Heart left ventricle (tissue), 13 donors: Measurements from ENCODE around the gene MCM5.

Source experiments
- POLR2A ChIP-seq, 2 donors: fragments of 450-650 bp; IDR thresholded peaks; one replicate each; pipeline ENCODE4 v1.6.1; 2017; ENCODE audit warnings: antibody characterized with exemption in 2 of 2, mild to moderate bottlenecking in 2 of 2, moderate library complexity in 2 of 2
- TF ChIP-seq, protein P1 (sequence below), 12 donors: fragments of 200-600 bp; sonication (generic) in 4 of 12; IDR thresholded peaks; one replicate each; pipeline versions ENCODE4 v1.5.0 to v1.8.0; 2018 to 2022; ENCODE audit warnings: antibody characterized with exemption in 12 of 12, mild to moderate bottlenecking in 5 of 12
- donor health status: ischemic (EF 13 %, LVEDD 7.1; RV severe dilation, severe dysfunction).
- donor health status: DM: no; HTN: yes; CAD: no.
- donor health status: DM: no; HTN: no; CAD: no.
- donor health status: ischemic (EF 25% LVEDD 6.9; RV normal size, moderate dysfunction).
- donor health status: ischemic (EF 25% LVEDD 5.7; RV mildly dilated, moderate dysfunction).
- donor health status: ischemic (EF 35%, LVEDD 5.7; RV mildly dilated, moderate dysfunction).
- donor health status: nonischemic (EF 11% LVEDD 7.7; RV severe dilation, severe dysfunction).
- donor health status: DM: yes; HTN: yes; CAD: no.
- donor health status: PGD.
- donor health status: ischemic (EF 29% LVEDD 5.4; RV normal size, mild dysfunction).
- donor health status: nonischemic (EF 23%, LVEDD 6.1; RV moderate dilation, normal function).

DNA sequence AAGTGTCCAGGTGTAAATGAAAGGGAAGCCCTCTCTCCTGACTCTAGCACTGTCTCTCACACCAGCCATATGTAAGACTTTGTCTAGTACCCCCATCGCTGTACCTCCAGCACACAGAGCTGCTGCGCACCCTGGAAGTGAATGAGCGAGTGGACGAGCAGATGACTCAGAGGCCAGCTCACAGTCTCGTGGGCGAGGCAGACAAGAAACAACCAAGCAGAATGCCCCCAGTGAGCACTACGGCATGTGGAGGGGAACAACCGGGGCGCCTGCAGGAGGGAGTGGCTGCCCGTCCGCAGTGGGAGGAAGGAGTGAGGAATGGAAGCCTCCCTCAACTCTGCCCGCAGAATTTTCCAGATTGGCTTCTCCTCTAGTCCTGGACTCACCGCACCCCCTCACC, 46.4 kb downstream of the MCM5 start:
- TF ChIP-seq, protein P1, sequence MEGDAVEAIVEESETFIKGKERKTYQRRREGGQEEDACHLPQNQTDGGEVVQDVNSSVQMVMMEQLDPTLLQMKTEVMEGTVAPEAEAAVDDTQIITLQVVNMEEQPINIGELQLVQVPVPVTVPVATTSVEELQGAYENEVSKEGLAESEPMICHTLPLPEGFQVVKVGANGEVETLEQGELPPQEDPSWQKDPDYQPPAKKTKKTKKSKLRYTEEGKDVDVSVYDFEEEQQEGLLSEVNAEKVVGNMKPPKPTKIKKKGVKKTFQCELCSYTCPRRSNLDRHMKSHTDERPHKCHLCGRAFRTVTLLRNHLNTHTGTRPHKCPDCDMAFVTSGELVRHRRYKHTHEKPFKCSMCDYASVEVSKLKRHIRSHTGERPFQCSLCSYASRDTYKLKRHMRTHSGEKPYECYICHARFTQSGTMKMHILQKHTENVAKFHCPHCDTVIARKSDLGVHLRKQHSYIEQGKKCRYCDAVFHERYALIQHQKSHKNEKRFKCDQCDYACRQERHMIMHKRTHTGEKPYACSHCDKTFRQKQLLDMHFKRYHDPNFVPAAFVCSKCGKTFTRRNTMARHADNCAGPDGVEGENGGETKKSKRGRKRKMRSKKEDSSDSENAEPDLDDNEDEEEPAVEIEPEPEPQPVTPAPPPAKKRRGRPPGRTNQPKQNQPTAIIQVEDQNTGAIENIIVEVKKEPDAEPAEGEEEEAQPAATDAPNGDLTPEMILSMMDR (IDR thresholded peaks at IDR 0.05) = no peak
- TF ChIP-seq POLR2A (IDR thresholded peaks at IDR 0.05) = no peak
